H9 (cell line): Measurements from ENCODE around the gene ASB7. TPM values are rescaled to one million over a fixed set of nuclear protein-coding genes. Genes with fewer than 3 reads are reported as not detected.
A peak's percentile ranks its signal among the peaks of the same experiment; 100 is the strongest.

ENCODE experiments used
- DNase-seq: peaks from one replicate; pipeline ENCODE4 v3.0.0-alpha.2; 2017
- H2AFZ ChIP-seq: one replicate; pipeline ENCODE4 v1.6.1; 2013; ENCODE audit warnings: mild to moderate bottlenecking, low read length, control low read depth, moderate library complexity
- H2AK5ac ChIP-seq: 2 replicates; pipeline ENCODE4 v1.6.1; 2013; ENCODE audit warnings: low read length, control low read depth, mixed read lengths; ENCODE audit not compliant: insufficient read length
- H2BK120ac ChIP-seq: one replicate; pipeline ENCODE4 v1.6.1; 2013; ENCODE audit warnings: low read depth, mild to moderate bottlenecking, low read length, control low read depth, inconsistent platforms; ENCODE audit not compliant: poor library complexity, severe bottlenecking
- H2BK12ac ChIP-seq: 2 replicates; pipeline ENCODE4 v1.6.1; 2013; ENCODE audit warnings: low read length, control low read depth, mixed read lengths, low read depth; ENCODE audit not compliant: insufficient read length
- H2BK15ac ChIP-seq: 2 replicates; pipeline ENCODE4 v1.6.1; 2013; ENCODE audit warnings: low read depth, low read length, control low read depth
- H2BK20ac ChIP-seq: one replicate; pipeline ENCODE4 v1.6.1; 2013; ENCODE audit warnings: low read depth, mild to moderate bottlenecking, low read length, control low read depth, inconsistent platforms; ENCODE audit not compliant: poor library complexity, severe bottlenecking
- H2BK5ac ChIP-seq: 2 replicates; pipeline ENCODE4 v1.6.1; 2013; ENCODE audit warnings: low read length, control low read depth, mixed read lengths; ENCODE audit not compliant: insufficient read length
- H3K14ac ChIP-seq: 2 replicates; pipeline ENCODE4 v1.6.1; 2013; ENCODE audit warnings: low read length, control low read depth; ENCODE audit not compliant: insufficient read depth
- H3K18ac ChIP-seq: 2 replicates; pipeline ENCODE4 v1.6.1; 2013; ENCODE audit warnings: low read depth, mild to moderate bottlenecking, mixed read lengths, low read length, control low read depth; ENCODE audit not compliant: insufficient read length
- H3K23ac ChIP-seq: 2 replicates; pipeline ENCODE4 v1.6.1; 2013; ENCODE audit warnings: low read length, control low read depth, mixed read lengths, low read depth; ENCODE audit not compliant: insufficient read length
- H3K23me2 ChIP-seq: 2 replicates; pipeline ENCODE4 v1.6.1; 2013; ENCODE audit warnings: low read depth, mild to moderate bottlenecking, mixed read lengths, low read length, control low read depth; ENCODE audit not compliant: insufficient read length, poor library complexity, severe bottlenecking
- H3K27ac ChIP-seq: 2 replicates; pipeline ENCODE4 v1.5.1; 2013; ENCODE audit warnings: low read length, control low read depth, mixed read lengths, low read depth; ENCODE audit not compliant: insufficient read length
- H3K27me3 ChIP-seq: 2 replicates; pipeline ENCODE4 v1.6.1; 2013; ENCODE audit warnings: low read length, control low read depth, inconsistent platforms; ENCODE audit not compliant: insufficient read depth
- H3K4ac ChIP-seq: 2 replicates; pipeline ENCODE4 v1.6.1; 2013; ENCODE audit warnings: low read depth, mild to moderate bottlenecking, control low read depth, inconsistent platforms, low read length, moderate library complexity
- H3K4me1 ChIP-seq: 2 replicates; pipeline ENCODE4 v1.6.1; 2013; ENCODE audit warnings: low read length, control low read depth, inconsistent platforms; ENCODE audit not compliant: insufficient read depth
- H3K4me2 ChIP-seq: 2 replicates; pipeline ENCODE4 v1.6.1; 2013; ENCODE audit warnings: low read length, control low read depth, mixed read lengths; ENCODE audit not compliant: insufficient read length, insufficient read depth
- H3K56ac ChIP-seq: 2 replicates; pipeline ENCODE4 v1.6.1; 2013; ENCODE audit warnings: low read depth, mild to moderate bottlenecking, mixed read lengths, low read length, control low read depth; ENCODE audit not compliant: insufficient read length
- H3K79me1 ChIP-seq: 2 replicates; pipeline ENCODE4 v1.6.1; 2013; ENCODE audit warnings: low read depth, mild to moderate bottlenecking, moderate library complexity, low read length, control low read depth, inconsistent platforms; ENCODE audit not compliant: insufficient read depth, poor library complexity, severe bottlenecking
- H3K79me2 ChIP-seq: 2 replicates; pipeline ENCODE4 v1.6.1; 2013; ENCODE audit warnings: low read length, control low read depth, inconsistent platforms; ENCODE audit not compliant: insufficient read depth
- H3K9ac ChIP-seq: 2 replicates; pipeline ENCODE4 v1.6.1; 2013; ENCODE audit warnings: low read length, control low read depth, mixed read lengths; ENCODE audit not compliant: insufficient read length; ENCODE audit errors: extremely low read depth
- H3K9me3 ChIP-seq: one replicate; pipeline ENCODE4 v1.6.1; 2013; ENCODE audit warnings: low read depth, low read length, inconsistent platforms; ENCODE audit not compliant: control insufficient read depth
- H3T11ph ChIP-seq: one replicate; pipeline ENCODE4 v1.6.1; 2013; ENCODE audit warnings: mild to moderate bottlenecking, low read length, control low read depth, inconsistent platforms
- H4K20me1 ChIP-seq: one replicate; pipeline ENCODE4 v1.6.1; 2013; ENCODE audit not compliant: control insufficient read depth, insufficient read length, insufficient read depth
- H4K5ac ChIP-seq: 2 replicates; pipeline ENCODE4 v1.6.1; 2013; ENCODE audit warnings: low read depth, mild to moderate bottlenecking, mixed read lengths, low read length, control low read depth; ENCODE audit not compliant: insufficient read length
- H4K8ac ChIP-seq: replicated peaks from 2 replicates; pipeline ENCODE4 v1.6.1; 2013; ENCODE audit warnings: low read length, control low read depth, mixed read lengths, low read depth; ENCODE audit not compliant: insufficient read length
- H4K91ac ChIP-seq: 2 replicates; pipeline ENCODE4 v1.6.1; 2013; ENCODE audit warnings: low read depth, mild to moderate bottlenecking, moderate library complexity, mixed read lengths, low read length, control low read depth; ENCODE audit not compliant: insufficient read length
- H3K27ac Mint-ChIP-seq, 3 experiments: 2 replicates in 2 of 3; 3 replicates in 1 of 3; pipeline ENCODE4 v1.8.0; 2020 to 2021; ENCODE audit warnings: mixed read lengths in 3 of 3, mild to moderate bottlenecking in 1 of 3, moderate library complexity in 1 of 3
- H3K27me3 Mint-ChIP-seq: 2 replicates; pipeline ENCODE4 v1.8.0; 2021; ENCODE audit warnings: low read depth, mild to moderate bottlenecking, moderate library complexity, mixed read lengths
- H3K36me3 Mint-ChIP-seq, 3 experiments: 2 replicates in 2 of 3; 3 replicates in 1 of 3; pipeline ENCODE4 v1.8.0; 2020 to 2021; ENCODE audit warnings: low read depth in 3 of 3, mixed read lengths in 3 of 3; ENCODE audit not compliant: insufficient read depth in 1 of 3
- H3K4me1 Mint-ChIP-seq, 2 experiments: 2 replicates each; pipeline ENCODE4 v1.8.0; 2020; ENCODE audit warnings: mixed read lengths in 2 of 2
- H3K4me3 Mint-ChIP-seq, 2 experiments: 2 replicates in 1 of 2; 3 replicates in 1 of 2; pipeline ENCODE4 v1.8.0; 2020 to 2021; ENCODE audit warnings: mild to moderate bottlenecking in 2 of 2, mixed read lengths in 2 of 2, moderate library complexity in 1 of 2
- H3K9me3 Mint-ChIP-seq, 2 experiments: 2 replicates in 1 of 2; 3 replicates in 1 of 2; pipeline ENCODE4 v1.8.0; 2020; ENCODE audit warnings: mild to moderate bottlenecking in 2 of 2, mixed read lengths in 2 of 2, moderate library complexity in 1 of 2
- CTCF ChIP-seq: fragments of 200-600 bp; sonication (generic); conservative IDR thresholded peaks from 3 replicates; pipeline ENCODE4 v1.8.0; 2021; ENCODE audit warnings: antibody characterized with exemption, mild to moderate bottlenecking
- WGBS: extraction: QIAGEN DNeasy Blood & Tissue Kit; methylation state at CpG from one replicate; pipeline ENCODE4 v1.1.7; 2013; ENCODE audit warnings: missing lambda C conversion rate, low lambda C conversion rate, mixed read lengths; ENCODE audit not compliant: insufficient read length; ENCODE audit errors: extremely low coverage; 5-methylcytosine and 5-hydroxymethylcytosine counted together
- total RNA-seq: library from RNA; stranded (reverse); gene quantifications from 2 replicates; pipeline ENCODE4 v1.2.1, GENCODE V29; 2021

Gene ASB7
- total RNA-seq, 1 experiment from 2014 or later = 12.8 TPM

- no peak overlapping the region for H2BK15ac ChIP-seq
- H3K79me2 ChIP-seq = no peaks in the 10 kb centered on the region
- Mint-ChIP-seq H3K36me3 (no peaks in the 10 kb centered on the region), H3K27me3 (peaks cover 8% of the 10 kb centered on the region), H3K4me1 (peaks cover 3 to 6% of the 10 kb centered on the region in 2 experiments; a peak in 2 of 4 replicates), H3K4me3 (no peak overlapping the region), H3K27ac (peak overlapping the region in 1 of 3 experiments; percentile 45; a peak in 2 of 7 replicates), H3K9me3 (no peaks in the 10 kb centered on the region)
- H4K8ac ChIP-seq = no peak overlapping the region
- no peak overlapping the region for H2AK5ac ChIP-seq
- TF ChIP-seq CTCF = no peak
- H3K9me3 ChIP-seq = no peaks in the 10 kb centered on the region
- no peaks in the 10 kb centered on the region for H3K79me1 ChIP-seq
- H4K5ac ChIP-seq = no peak overlapping the region
- H4K91ac ChIP-seq = no peak overlapping the region
- H3K27me3 ChIP-seq = no peaks in the 10 kb centered on the region
- H3K23ac ChIP-seq = no peak overlapping the region
- H3K18ac ChIP-seq = no peak overlapping the region
- no peak overlapping the region for H3T11ph ChIP-seq
- H3K4me2 ChIP-seq = no peak overlapping the region
- WGBS = no CpG with 5 or more reads among the region's 11 CpGs
- no peaks in the 10 kb centered on the region for H3K4me1 ChIP-seq
- no peak overlapping the region for H3K4ac ChIP-seq
- no peak overlapping the region for H2BK20ac ChIP-seq
- no peak overlapping the region for H3K14ac ChIP-seq
- H3K9ac ChIP-seq = no peak overlapping the region
- H2BK12ac ChIP-seq = no peak overlapping the region
- no peak overlapping the region for H2BK5ac ChIP-seq
- DNase-seq = peak; percentile 4
- no peak overlapping the region for H2AFZ ChIP-seq
- H2BK120ac ChIP-seq = no peak overlapping the region
- no peak overlapping the region for H3K27ac ChIP-seq
- no peaks in the 10 kb centered on the region for H3K23me2 ChIP-seq
- H4K20me1 ChIP-seq = no peaks in the 10 kb centered on the region
- no peak overlapping the region for H3K56ac ChIP-seq
Observed at GRCh38 chr15:100687582-100688141, 85.3 kb downstream of the ASB7 start.
